Suppressor macrophage (primary cell): ENCODE data around the gene SFSWAP.
"Not testable (repeated sequence)": the region's sequence is repeated elsewhere in the genome, so short reads cannot be mapped to it uniquely, and the experiment has no call there.

Experiments
- DNase-seq, 4 experiments: peaks; one replicate each; pipeline ENCODE4 v3.0.0-alpha.2; 2020 to 2022

The SFSWAP gene

DNA sequence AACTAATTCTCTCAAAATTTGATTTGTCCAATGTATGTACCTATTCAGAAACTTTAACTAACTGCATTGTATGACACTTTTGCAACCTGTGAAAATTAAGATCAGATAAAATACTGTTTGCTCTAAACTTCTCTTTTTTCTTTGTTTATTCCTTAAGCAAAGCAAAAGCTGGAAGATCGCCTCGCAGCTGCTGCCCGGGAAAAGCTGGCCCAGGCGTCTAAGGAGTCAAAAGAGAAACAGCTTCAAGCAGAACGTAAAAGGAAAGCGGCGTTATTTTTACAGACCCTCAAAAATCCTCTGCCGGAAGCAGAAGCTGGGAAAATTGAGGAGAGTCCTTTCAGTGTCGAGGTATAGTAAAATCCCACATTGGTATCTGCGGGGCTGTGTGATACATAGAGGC is 55.1 kb downstream of the SFSWAP start:
- DNase-seq: no peak

DNA sequence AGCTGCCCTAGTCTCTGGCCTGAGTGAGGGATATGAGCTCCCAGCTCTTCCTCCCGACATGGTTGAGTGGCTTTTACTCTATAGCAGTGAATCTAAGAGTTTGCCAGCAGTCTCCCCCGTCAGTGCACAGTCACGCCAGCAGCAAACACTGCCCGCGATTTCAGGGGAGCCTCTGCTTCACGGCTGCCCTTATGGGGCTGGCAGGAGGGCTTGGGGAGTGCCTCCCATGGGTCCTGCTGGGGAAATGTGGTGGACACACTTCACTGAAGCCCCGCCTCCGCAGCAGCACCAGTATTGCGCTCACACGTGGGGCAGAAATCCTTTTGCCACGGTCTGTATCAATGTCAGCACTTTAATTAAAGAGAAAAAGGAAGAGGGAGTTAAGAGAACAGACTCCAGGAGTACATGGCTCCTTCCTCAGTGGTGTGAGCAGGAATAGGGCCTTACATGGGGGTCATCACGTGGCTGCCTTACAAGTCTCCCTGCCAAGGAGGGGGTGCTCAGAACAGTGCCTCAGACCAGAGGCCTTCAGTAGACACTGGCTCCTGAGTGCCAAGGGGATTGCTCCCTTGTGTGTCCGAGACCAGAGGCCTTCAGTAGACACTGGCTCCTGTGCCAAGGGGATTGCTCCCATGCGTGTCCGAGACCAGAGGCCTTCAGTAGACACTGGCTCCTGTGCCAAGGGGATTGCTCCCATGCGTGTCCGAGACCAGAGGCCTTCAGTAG is 55.7 kb downstream of the SFSWAP start:
- no peak for DNase-seq

DNA sequence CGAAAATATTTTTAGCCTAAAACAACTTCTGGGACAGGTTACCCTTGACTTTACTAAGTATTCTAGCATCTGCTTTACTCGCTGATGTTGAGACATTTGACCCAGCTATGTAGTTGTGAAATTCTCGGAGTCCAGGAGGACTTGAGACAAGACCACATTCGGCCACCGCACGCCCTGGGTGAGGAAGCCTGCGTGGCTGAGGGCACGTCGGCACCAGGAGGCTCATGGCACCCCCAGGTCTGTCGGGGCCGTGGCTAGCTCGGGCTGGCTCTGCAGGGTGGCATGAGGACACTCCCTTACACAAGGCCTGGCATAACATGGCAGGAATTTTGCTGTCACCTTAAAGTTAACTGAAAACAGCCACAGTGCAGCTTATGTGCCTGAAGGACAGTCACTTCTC is 59.2 kb downstream of the SFSWAP start:
- DNase-seq: no peak

DNA sequence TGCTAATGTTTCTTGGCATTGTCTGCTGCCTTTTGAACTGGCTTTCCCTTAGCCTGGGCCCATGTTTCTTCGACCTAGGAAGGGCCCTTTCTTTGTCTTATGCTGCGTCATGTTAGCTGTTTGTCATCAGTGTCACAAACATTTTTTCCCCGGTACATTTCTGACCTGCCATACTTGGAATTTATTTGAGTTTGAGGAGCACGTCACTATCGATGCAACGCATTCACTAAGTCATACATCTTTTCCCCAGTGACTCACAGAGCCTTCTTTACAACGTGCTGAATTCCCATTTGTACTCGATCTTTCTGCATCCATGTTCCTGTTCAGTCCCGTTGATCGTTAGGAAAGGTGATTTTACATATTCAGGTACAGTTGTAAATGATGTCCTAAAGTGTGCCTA is 61.1 kb downstream of the SFSWAP start:
- no peak for DNase-seq

DNA sequence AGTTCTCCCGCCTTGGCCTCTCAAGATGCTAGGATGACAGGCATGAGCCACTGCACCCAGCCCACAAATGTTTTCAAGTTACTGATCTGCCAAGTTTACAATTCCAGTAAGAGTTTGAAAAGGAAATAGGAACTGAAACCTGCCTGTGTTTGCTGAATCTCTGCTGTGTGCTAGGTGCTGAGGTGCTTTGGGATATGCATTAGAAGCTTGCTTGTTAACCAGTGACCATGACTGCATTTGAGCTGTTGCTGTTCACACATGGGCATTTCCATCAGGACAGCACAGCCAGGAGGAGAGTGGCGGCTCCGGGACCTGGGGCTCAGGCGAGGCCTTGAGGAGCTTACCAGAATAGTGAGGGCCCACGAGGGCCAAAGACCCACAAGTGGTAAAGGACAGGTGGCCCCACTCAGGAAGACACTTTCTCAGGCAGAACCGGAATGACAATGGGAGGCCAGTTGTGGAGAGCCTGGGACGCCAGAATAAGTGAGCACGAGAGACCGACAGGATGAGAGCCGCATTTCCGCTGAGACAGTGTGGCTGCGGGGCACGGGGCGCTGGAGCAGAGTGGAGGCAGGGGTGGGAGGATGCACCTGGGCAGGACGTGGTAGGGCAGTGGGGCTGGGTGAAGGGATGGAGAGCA is 62.8 kb downstream of the SFSWAP start:
- DNase-seq: peak in 3 of 4 experiments; percentile 7 to 33 (median 33)

DNA sequence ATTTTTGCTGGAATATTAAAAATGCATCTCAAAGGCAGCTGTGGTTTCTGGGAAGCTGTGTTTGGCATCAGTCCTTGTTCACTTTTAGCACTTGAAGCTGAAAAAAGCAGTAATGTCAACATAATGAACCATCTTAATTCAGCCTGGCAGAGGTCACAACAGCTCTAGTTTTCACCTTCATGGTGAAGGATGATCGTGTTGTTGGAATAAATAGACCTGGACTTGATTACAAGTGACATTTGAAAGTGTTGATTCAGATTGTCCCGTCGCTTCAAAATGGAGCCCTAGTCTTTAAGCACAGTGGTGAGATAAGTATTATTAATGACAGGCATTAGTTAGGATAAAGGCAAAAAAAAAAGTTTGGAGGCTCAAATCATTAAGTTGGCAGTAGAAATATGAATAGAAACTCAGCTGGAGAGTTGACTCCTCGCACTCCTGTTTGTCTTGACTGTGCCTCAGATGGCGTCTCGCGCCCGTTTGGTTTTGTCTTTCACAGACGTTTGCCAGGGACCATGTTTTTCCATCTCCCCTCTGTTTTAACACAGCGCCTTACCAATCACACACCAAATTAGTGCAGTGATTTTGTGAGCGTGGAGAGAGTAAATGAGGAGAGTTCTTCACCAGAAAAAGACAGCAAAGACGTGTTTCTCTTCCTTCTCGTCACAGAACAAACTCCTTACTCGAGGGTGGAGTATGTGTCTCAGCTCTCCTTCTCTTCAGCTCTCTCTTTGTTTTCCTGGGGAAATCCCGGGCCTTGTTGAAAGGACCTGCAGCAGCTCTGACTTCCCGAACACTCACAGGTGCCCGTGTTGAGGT is 63.9 kb downstream of the SFSWAP start:
- DNase-seq: no peak

DNA sequence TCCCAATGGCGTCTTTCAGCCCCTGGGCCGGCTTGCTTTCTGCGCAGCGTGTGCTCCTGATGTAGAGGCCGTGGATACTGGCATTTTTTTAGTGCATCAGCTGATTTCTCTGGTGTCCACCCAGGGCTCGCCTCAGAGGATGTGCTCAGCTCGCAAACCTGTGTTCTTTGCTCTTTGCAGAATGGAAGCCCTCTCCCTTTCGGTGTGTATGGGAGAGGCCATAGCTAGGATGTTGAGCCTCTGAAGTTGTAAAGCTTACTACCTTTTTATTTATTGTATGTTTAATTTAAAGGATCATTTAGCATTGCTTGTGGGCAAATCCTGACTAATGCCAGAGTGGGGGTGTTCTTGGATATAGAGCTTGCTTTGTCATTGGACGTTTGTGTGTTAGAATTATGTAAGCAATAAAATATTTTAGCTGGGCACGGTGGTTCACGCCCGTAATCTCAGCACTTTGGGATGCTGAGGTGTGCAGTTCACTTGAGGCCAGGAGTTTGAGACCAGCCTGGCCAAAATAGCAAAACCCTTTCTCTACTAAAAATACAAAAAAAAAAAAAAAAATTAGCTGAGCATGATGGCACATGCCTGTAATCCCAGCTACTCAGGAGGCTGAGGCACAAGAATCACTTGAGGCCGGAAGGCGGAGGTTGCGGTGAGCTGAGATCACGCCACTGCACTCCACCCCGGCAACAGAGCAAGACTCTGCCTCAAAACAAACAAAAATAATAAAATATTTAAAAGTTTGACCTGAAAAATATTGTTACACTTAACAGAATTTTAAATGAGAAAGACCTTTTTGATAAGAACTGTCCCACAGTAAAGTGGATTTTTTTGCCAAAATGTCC is 64.7 kb downstream of the SFSWAP start:
- no peak for DNase-seq

DNA sequence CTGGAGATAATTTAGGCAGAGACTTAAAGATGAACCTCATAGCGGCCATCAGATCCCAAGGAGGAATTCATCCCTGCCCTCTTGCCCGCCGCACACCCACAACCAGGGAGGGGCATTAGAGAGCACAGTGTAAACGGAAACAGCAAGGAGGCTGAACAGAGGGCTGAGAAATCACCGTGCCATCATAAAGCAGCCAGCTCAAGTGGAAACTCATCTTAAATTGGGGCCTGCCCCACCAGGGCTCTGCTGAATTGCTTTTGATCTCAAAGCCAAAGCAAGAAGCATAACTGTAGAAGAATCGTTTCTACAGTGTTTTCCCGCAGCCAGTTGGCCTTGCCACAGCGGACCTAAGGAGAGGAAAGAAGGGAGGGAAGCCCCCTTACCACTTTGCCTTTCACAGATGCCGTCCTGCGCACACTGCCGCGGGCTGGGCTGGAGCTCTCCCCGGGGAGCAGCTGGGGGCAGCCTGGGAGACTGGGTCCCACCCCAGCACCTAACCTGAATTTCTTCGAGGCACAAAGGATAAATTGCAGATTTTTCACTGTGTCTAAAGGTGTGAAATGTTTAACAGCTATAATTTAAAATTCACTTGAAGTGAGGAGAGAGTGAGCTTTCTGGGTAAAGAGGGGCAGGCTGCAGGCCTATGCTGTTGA is 65.5 kb downstream of the SFSWAP start:
- no peak for DNase-seq

DNA sequence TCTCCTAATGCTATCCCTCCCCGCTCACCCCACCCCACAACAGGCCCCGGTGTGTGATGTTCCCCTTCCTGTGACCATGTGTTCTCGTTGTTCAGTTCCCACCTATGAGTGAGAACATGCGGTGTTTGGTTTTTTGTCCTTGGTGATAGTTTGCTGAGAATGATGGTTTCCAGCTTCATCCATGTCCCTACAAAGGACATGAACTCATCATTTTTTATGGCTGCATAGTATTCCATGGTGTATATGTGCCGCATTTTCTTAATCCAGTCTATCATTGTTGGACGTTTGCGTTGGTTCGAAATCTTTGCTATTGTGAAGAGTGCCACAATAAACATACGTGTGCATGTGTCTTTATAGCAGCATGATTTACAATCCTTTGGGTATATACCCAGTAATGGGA is 66.4 kb downstream of the SFSWAP start:
- DNase-seq: not testable (repeated sequence)

DNA sequence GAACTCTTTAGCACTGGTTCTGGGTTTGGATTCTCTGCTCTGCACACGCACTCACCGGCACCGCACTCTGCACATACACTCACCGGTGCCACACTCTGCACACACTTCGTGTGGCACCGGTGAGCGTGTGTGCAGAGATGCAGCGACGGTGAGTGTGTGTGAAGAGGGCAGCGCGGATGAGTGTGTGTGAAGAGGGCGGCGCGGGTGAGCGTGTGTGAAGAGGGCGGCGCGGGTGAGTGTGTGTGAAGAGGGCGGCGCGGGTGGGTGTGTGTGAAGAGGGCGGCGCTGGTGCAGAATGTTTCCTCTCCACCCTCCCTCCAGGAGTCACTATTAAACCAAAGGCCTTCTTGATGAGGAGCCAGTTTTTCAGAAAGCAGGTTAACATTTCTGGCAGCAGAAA is 68.1 kb downstream of the SFSWAP start:
- DNase-seq: no peak

DNA sequence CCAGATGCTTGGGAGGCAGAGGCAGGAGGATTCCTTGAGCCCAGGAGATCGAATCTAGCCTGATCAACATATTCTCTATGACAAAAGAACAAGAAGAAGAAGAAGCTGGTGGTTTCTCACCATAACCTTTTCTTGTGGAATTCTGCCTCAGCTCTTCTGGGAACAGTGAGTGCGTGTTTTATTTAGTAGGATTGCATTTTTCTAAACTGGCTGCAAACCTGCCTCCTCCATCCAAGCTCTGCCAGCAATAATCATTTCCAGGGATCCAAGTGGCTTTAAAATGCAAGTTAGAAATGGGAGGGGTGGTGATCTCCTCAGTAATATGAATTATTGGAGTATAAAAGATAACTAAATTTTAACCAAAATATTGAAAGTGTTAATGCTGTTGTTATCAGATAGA is 71.2 kb downstream of the SFSWAP start:
- DNase-seq: no peak

DNA sequence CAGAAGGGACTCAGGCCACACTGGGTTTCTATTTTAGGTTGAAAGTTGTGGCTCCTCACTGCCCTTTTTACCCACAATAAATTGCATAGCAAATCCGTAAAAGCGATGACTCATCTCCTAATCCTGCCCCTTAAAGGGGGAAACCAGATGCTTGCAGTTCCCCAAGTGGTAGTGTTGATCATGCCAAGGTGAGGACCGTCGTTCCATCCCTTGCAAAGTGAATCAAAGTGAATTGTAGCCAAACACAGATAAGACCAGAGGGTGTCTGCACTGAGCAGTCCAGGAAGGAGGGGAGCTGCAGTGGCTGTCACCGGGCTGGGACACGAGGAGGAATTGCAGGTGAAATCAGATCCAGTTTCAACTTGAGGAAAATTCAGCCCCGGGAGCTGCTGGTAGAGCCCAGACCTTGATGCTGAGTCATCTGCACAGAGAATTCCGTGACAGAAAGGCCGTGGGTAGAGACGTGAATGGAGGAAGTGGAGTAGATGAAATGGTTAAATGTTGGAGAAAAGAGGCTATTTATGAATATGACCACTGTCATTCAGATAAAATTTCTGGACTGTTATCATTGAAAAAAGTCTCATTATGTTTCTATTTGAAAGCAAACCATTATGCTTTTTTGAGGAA is 73.1 kb downstream of the SFSWAP start:
- DNase-seq: peak; percentile 35 to 59 (median 56)

DNA sequence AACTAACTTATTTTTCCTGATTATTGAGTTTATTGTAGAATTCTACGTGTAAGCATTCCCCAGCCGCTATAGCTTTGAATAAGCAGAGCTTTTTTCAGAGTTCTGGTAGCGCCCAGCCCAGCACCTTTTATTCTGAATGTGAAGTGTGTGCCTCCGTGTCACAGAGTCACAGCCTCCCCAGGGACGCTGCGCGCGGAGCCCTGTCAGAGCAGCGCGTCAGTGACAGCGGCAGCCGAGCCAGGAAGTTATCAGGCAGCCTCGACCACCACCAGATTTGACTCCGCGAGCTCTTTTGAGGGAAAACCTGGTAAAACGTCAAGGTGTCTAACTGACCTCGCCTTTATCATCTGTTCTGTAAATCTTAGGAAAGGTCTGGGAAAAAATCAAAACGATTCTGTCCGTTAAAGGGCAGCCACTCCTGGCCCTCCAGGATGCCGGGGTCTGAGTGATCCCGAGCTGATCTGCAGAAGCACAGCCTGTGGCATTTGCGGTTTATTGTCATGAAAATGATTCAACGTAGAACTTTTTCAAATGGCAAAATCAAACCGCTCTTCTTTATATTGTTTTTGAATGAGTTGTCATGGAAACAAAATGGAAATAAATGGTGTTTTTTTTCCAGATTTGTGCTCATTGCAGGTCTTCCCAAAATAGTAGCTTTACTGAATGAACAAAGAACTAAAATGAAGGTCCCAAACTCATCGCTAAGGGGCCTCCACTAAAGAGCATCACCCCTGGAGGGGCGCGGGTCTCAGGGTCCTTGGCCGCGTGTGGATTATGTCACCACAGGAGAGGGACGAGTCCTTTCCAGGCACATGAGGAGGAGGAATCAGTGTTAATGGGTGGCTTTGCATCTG is 74.2 kb downstream of the SFSWAP start:
- no peak for DNase-seq

DNA sequence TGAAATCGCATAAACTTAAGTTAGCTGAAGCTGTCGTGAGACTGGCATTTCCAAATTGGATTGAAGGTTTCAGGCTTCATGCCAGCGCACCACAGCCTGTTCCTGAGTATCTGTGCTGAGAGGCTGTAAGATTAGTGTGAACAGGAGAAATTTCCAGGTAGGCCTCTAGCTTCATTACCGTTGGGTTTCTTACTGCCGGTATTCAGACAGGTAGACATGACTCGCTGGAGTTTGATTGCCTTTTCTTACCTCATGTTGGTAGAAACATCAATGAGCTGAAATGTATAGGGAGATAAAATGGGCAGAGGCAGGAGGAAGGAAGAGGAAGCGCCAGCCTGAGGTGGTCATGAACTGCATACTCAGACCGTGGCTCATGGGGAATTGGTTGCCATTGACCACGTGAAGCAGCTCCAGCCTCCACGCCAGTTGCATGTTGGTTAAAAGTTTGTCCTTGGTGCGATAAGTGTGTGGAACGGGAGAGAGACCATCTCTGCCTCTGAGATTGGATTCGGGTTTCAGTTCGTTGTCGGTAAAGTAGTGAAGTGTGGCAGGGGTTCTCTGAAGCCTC is 75.0 kb downstream of the SFSWAP start:
- DNase-seq: no peak

DNA sequence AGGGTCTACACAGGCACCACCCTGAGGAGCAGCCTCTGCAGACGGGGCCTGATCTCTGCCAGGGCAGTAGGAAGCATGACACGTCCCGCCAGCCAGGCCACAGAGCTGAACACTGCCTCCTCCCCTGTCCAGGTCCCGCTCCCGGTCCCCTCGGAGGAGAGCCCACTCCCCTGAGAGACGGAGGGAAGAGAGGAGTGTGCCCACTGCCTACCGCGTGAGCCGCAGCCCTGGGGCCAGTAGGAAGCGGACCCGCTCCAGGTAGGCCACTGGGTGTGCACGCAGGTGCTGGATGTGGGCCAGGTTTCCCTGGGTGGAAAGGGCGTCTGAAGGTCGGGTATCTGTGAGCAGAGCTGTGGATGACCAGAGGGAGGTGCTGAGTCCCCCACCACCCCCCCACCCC is 75.4 kb downstream of the SFSWAP start:
- no peak for DNase-seq

DNA sequence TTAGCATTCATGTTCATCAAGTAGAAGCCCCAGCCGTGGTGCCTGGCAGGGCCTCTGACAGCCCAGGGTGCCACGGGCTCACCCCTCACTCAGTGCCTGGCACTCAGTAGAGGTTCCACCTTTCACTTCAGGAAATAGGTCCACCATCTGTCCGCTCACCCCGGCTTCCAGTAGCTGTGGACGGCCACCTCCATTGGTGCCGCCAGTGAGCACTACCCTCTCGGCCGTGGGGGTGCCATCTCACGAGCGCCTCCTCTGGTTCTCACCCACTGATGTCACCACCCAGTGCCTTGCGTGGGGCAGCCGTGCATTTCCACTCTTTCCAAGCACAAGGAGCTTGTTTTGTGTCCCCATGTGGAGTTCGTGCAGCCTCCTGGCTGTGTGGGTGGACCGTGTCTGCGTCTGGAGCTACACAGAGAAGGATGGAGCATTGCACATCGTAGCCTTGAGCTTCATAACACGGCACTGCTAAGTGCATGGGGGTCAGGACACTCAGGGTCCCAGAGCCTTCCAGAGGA is 76.3 kb downstream of the SFSWAP start:
- DNase-seq: no peak

DNA sequence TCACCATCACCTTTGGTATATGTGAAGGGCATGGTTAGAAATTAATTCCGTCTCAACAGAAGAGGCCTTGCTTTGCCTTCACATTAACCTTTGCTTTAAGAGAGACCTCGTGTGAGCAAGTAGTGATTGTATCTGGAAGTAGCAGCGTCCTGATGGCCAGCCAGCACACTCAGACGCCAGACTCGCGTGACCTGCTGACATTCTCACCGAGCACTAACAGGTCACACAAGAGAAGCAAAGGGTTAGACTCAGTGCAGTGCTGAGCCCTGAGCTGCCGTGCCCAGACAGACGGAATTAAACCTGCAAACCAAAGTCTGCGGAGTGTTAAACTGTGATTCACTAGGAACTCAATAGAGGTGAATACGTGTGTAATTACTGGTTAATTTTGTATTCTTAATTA is 77.2 kb downstream of the SFSWAP start:
- no peak for DNase-seq

DNA sequence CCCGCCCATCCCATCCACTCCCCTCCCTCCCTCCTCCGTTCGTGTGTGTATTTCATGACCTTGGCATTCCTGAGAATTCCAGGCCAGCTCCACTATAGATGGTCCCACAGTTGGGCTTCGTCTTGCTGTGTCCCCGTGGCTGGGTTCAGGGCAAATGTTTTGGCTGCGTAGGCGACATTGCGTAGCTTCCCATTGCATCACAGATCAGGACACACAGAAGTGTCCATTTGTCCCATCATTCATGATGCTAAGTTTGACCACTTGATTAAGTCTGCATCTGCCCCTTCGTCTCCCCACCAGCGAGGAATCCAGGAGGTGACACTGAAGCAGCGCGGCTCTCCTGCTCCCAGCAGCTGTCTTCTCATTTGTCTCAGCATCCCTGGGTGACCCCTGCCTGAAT is 78.7 kb downstream of the SFSWAP start:
- no peak for DNase-seq

DNA sequence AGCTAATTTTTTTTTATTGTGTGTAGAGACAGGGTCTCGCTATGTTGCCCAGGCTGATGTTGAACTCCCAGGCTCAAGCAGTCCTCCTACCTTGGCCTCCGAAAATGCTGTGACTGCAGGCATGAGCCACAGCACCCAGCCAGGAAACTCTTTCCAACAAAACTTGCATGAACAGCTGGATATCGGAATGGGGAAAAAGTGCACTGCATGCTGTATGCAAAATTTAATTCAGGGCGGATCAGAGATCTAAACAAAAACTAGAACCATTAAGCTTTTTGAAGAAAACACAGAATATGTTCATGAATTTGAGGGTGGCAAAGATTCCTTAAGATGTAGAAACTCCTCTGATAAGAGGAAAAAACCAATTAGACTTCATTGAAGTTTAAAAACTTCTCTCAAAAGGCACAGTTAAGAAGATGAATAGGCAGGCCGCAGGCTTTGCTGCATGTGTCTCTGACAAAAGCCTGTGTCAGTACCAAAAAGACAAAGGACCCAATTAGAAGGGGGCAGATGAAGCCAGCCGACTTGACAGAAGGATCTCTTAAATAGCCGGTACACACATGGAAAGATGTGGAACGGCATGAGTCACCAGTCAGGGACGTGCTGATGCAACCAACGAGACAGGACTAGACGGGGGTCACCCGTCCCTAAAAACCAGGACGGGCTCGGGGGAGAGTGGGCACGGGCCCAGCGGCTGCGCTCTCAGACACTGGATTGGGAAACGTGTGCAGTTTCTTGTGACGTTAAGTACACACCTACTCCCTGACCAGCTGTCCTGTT is 82.5 kb downstream of the SFSWAP start:
- no peak for DNase-seq
